Pons (tissue), 1 donor: ENCODE data around the gene KAZALD1.

Experiments
- DNase-seq: peaks from one replicate; pipeline ENCODE4 v3.0.0-alpha.2; 2016; ENCODE audit warnings: low spot score

KAZALD1 gene

DNA sequence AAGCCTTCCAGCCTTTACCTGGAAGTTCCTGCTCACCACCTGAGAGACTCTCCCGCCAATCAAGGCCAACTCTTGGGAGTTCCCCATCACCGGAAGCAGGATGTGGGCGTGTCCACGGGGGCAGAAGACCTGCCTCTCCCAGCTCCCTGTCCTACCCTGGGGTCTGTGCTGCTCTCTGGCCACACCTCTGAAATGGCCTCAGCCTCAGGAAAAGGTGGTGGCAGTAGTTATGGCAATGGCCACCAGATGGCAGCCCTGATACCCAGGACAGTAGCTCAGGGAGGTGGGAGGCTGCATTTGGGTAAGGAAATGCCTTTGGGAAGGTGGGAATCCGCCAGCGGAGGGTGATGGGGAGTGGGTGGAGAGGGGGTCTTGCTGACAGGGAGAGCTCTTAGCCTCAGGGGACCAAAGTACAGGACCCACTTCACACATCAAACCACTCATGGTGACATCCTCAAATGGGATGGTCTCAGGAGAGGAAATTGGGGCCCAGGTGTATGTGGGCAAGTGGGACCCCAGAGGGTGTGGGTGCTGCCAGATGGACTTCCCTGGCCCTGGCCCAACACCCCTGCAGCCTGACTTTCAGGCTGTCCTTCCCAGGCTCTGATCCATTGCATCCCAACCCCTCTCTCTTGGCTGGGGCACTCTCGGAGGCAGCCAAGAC lies 33.9 kb downstream of the KAZALD1 start:
- DNase-seq = peak; percentile 25

DNA sequence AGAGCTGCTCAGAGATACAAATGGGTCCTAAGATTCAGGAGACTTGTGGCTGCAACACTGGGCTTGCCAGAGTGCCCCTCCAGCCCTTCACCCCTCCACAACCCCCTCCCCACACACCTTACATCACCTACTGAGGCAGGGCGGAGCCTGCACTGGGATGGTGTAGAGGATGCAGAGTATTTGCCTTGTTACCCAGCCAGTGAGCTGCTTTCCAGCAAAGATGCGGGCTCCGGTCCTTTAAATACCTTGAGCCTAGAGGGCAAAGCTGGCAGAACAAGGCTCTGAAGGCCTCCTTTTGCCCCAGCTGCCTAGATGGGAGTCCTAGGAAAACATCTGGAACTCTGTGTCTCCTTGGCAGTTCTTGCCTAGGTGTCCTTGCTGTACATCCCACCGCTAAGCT lies 34.6 kb downstream of the KAZALD1 start:
- no peak for DNase-seq

DNA sequence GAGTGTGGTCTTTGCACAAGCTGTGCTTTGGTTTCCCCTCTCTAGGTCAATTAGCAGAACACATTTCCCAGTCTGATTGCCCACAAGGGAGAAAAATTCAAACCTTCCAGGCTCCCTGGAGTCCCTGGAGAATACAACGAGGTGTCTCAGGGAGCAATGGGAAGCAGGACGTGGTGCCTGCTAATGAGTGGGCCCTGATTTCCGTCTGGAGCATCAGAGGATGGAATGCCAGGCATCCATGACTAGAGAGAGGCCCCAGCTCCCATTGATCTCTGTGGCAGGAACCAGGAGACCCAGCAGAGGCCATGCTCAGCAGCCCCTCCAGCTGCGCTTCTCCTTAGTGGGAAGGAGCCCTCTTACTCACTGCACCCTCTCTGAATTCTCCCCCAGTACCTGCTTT lies 36.1 kb downstream of the KAZALD1 start:
- no peak for DNase-seq

GRCh38 chr10:101099901-101100300 lies 38.1 kb downstream of the KAZALD1 start:
- no peak for DNase-seq

- no peak for DNase-seq
These were observed 39.6 kb downstream of the KAZALD1 start for GRCh38 chr10:101101372-101101881.

GRCh38 chr10:101103430-101103829 lies 41.6 kb downstream of the KAZALD1 start:
- no peak for DNase-seq

DNA sequence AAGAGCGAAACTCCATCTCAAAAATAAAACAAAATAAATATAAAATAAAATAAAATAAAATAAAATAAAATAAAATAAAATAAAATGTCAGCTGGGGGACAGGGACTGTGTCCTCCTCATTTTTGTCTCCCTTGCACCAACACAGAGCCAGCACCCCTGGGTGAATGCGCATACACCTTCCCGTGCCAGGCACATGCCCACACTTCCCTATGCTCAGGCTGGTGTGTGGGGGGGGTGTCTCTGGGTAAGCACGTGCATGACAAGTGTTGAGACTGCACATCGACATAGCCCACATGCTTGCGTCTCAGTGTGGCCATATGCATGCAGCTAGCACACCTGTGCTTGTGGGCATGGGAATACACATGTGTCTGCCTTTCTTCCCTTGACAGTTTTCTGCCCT lies 44.6 kb downstream of the KAZALD1 start:
- no peak for DNase-seq

- DNase-seq = no peak
These were observed 46.0 kb downstream of the KAZALD1 start for GRCh38 chr10:101107771-101108170.

GRCh38 chr10:101110856-101111523 lies 49.2 kb downstream of the KAZALD1 start:
- DNase-seq = no peak

- no peak for DNase-seq
These were observed 49.8 kb downstream of the KAZALD1 start for GRCh38 chr10:101111547-101111946.

DNA sequence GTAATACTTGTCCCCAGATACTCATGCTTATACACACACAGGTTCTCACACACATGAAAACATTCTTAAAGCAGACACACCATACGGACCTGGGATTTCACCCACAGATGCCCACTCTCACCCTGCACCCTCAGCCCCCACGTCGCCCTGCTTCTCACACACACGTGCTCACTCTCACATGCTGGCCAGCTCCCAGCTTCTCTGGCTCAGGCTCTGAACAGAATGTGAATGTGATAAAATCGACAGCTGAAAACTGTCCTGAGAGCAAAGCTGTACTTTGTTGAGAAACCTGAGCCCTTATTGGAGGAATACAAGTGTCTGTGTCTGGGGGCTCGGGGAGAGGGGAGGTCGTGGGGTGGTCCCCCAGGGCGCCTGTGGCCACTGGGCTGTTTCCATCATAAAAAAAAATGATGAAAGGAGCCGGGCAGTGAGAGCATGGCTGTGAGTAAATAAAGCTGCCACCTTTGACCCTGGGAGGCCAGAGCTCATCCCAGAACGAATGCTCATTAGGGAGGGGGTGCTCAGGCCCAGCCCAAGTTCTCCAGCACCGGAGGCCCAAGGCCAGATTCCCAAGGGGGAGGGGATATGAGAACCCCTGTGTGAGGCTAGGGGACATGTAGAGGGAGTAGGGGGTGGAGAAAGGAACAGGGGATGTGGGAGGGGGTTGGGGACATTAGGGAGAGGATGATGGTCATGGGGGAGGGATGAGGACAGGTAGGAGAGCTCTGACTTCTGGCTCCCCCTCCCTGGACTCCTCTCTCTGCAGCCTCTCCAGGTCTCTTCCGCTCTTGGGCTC lies 51.2 kb downstream of the KAZALD1 start:
- no peak for DNase-seq

- no peak for DNase-seq
These were observed 52.2 kb downstream of the KAZALD1 start for GRCh38 chr10:101113890-101114403.

DNA sequence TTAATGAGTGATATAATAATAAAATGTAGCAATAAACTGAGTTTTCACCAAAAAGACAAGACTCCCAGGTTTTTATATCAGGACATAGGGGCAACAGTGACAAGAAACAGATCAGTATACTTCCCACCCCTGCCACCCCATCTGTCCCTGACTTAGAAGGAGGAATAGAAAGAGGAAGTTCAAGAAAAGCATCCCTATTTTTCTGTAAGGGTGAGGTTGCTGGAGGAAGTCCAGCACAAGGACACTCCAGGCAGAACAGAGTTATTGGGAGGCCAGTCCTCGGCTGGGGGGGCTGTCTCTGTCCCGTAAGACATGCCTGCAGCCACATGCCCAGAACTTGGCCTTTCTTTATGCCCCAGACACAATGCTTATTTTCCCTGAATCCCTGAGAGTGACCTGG lies 52.9 kb downstream of the KAZALD1 start:
- DNase-seq = peak; percentile 20
